GM23338 (cell line): ENCODE results near the gene APOBEC2. TPM values are rescaled to one million over a fixed set of nuclear protein-coding genes. Genes with fewer than 3 reads are reported as not detected.

Experiments
- ATAC-seq: fragments of 200-7000 bp; cut with Tn5 transposase; 3 replicates; pipeline ENCODE4 v1.9.1; 2020
- DNase-seq: peaks from one replicate; pipeline ENCODE4 v3.0.0-alpha.2; 2015; ENCODE audit warnings: low spot score
- H2AFZ ChIP-seq: fragments of 200-600 bp; sonication (generic); 2 replicates; pipeline ENCODE4 v1.8.0; 2016; ENCODE audit warnings: antibody characterized with exemption, mild to moderate bottlenecking, moderate library complexity
- H3F3A ChIP-seq: fragments of 200-600 bp; sonication (generic); replicated peaks from 2 replicates; pipeline ENCODE4 v1.8.0; 2017; ENCODE audit warnings: antibody characterized with exemption, mixed run types, low read depth
- H3K27ac ChIP-seq: fragments of 200-600 bp; sonication (generic); 2 replicates; pipeline ENCODE4 v1.6.1; 2016; ENCODE audit warnings: low read depth
- H3K27me3 ChIP-seq: fragments of 200-600 bp; sonication (generic); 2 replicates; pipeline ENCODE4 v1.8.0; 2016; ENCODE audit warnings: mild to moderate bottlenecking, mixed run types, moderate library complexity; ENCODE audit not compliant: insufficient read depth
- H3K36me3 ChIP-seq: fragments of 200-600 bp; sonication (generic); 2 replicates; pipeline ENCODE4 v1.8.0; 2016; ENCODE audit warnings: mild to moderate bottlenecking; ENCODE audit not compliant: insufficient read depth
- H3K4me1 ChIP-seq: fragments of 200-600 bp; sonication (generic); 2 replicates; pipeline ENCODE4 v1.8.0; 2016; ENCODE audit warnings: mild to moderate bottlenecking, moderate library complexity; ENCODE audit not compliant: insufficient read depth
- H3K4me2 ChIP-seq: fragments of 200-600 bp; sonication (generic); 2 replicates; pipeline ENCODE4 v1.7.1; 2017; ENCODE audit warnings: mixed run types
- H3K4me3 ChIP-seq: fragments of 200-600 bp; sonication (generic); 2 replicates; pipeline ENCODE4 v1.6.1; 2016; ENCODE audit warnings: mixed run types
- H3K79me2 ChIP-seq: fragments of 200-600 bp; sonication (generic); replicated peaks from 2 replicates; pipeline ENCODE4 v1.8.0; 2017; ENCODE audit warnings: mild to moderate bottlenecking; ENCODE audit not compliant: insufficient read depth
- H3K9me2 ChIP-seq: fragments of 200-600 bp; sonication (generic); 2 replicates; pipeline ENCODE4 v1.8.0; 2017; ENCODE audit not compliant: insufficient read depth
- H4K20me1 ChIP-seq: fragments of 200-600 bp; sonication (generic); replicated peaks from 2 replicates; pipeline ENCODE4 v1.8.0; 2017; ENCODE audit warnings: mild to moderate bottlenecking; ENCODE audit not compliant: insufficient read depth
- H3K27ac Mint-ChIP-seq: 2 replicates; pipeline ENCODE4 v1.8.0; 2020; ENCODE audit warnings: inconsistent platforms, mild to moderate bottlenecking, moderate library complexity, mixed read lengths
- H3K27me3 Mint-ChIP-seq: 3 replicates; pipeline ENCODE4 v1.8.0; 2022; ENCODE audit warnings: low read depth, mild to moderate bottlenecking, moderate library complexity, mixed read lengths, inconsistent platforms; ENCODE audit not compliant: insufficient read depth, poor library complexity
- H3K36me3 Mint-ChIP-seq: 3 replicates; pipeline ENCODE4 v1.8.0; 2021; ENCODE audit warnings: low read depth, mild to moderate bottlenecking, inconsistent platforms, moderate library complexity, mixed read lengths
- H3K4me1 Mint-ChIP-seq: 3 replicates; pipeline ENCODE4 v1.8.0; 2020; ENCODE audit warnings: mild to moderate bottlenecking, inconsistent platforms, mixed read lengths
- H3K4me3 Mint-ChIP-seq: 3 replicates; pipeline ENCODE4 v1.8.0; 2021; ENCODE audit warnings: moderate library complexity, mild to moderate bottlenecking, inconsistent platforms, mixed read lengths
- H3K9me3 Mint-ChIP-seq: 3 replicates; pipeline ENCODE4 v1.8.0; 2020; ENCODE audit warnings: moderate library complexity, mild to moderate bottlenecking, inconsistent platforms, mixed read lengths
- ETS1 ChIP-seq: IDR thresholded peaks from 2 replicates; pipeline ENCODE4 v1.6.1; 2016; ENCODE audit warnings: antibody characterized with exemption
- EZH2phosphoT487 ChIP-seq: fragments of 200-600 bp; sonication (generic); IDR thresholded peaks from one replicate; pipeline ENCODE4 v1.8.1; 2018; ENCODE audit warnings: antibody characterized with exemption; ENCODE audit not compliant: unreplicated experiment
- JUNB ChIP-seq: IDR thresholded peaks from one replicate; pipeline ENCODE4 v1.6.1; 2016; ENCODE audit warnings: antibody characterized with exemption; ENCODE audit not compliant: unreplicated experiment
- NANOG ChIP-seq: IDR thresholded peaks from 2 replicates; pipeline ENCODE4 v1.6.1; 2016; ENCODE audit warnings: antibody characterized with exemption, borderline replicate concordance
- POLR2AphosphoS5 ChIP-seq: IDR thresholded peaks from 2 replicates; pipeline ENCODE4 v1.6.1; 2016; ENCODE audit warnings: antibody characterized with exemption, low read depth
- STAT1 ChIP-seq: IDR thresholded peaks from one replicate; pipeline ENCODE4 v1.6.1; 2016; ENCODE audit warnings: antibody characterized with exemption; ENCODE audit not compliant: unreplicated experiment
- polyA plus RNA-seq: library from polyadenylated mRNA; unstranded; fragments of >200 nt; fragmentation: Nextera tagmentation; extraction: Ambion mirVana; gene quantifications from 2 replicates; pipeline ENCODE4 v1.2.1, GENCODE V29; 2016
- total RNA-seq: library from RNA; depleted of rRNA; stranded (reverse); fragments of >200 nt; shearing (Covaris generic); gene quantifications from 2 replicates; pipeline ENCODE4 v1.2.3, GENCODE V29; 2014
- TF ChIP-seq, protein P1 (sequence below): IDR thresholded peaks from one replicate; pipeline ENCODE4 v1.6.1; 2018; ENCODE audit warnings: antibody characterized with exemption; ENCODE audit not compliant: unreplicated experiment
- TF ChIP-seq, protein P2 (sequence below): fragments of 250-450 bp; sonication (Bioruptor Pico); IDR thresholded peaks from 2 replicates; pipeline ENCODE4 v1.5.0; 2020; ENCODE audit warnings: mild to moderate bottlenecking, moderate library complexity
- TF ChIP-seq, protein P3 (sequence below), 2 experiments: fragments of 200-600 bp in 1 of 2; sonication (generic) in 1 of 2; conservative IDR thresholded peaks; 2 replicates each; pipeline versions ENCODE4 v1.5.1 to v1.6.1; 2016 to 2017; ENCODE audit warnings: antibody characterized with exemption in 2 of 2, low read depth in 2 of 2, mild to moderate bottlenecking in 2 of 2, moderate library complexity in 1 of 2

APOBEC2 gene
- total and polyA plus RNA-seq, 2 experiments from 2014 or later, result 2.4 TPM; not detected in 1

DNA sequence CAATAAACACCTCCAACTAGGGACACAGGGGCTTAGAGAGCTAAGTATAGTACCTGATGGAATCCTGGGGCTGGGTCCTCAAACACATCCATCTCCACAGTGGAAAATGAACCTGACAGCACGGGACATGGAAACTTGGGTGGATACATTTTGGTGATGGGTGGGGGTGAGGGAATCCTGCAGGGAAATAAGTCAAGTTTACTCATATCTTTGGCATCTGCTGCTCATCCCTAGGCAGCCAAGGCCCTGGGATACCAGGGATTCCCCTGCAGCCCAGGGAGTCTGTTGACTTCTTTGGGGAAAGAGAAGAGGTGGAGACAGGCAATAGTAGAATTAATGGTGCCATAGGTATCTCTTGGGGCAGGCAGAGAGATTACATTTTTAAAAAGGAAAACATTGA is 6.6 kb downstream of the APOBEC2 start:
- no peaks in the 10 kb centered on the region for H3K4me1 ChIP-seq
- peaks cover 2% of the 10 kb centered on the region for H3K27me3 Mint-ChIP-seq
- no peaks in the 10 kb centered on the region for H3K79me2 ChIP-seq
- no peaks in the 10 kb centered on the region for H3F3A ChIP-seq
- no peak overlapping the region for H2AFZ ChIP-seq
- no peak overlapping the region for H3K27ac Mint-ChIP-seq
- no peak overlapping the region for H3K4me2 ChIP-seq
- DNase-seq, result no peak
- H3K36me3 ChIP-seq, result 0 out of 2 replicates have a peak, but pooled peaks cover 3% of the 10 kb centered on the region
- no peaks in the 10 kb centered on the region for H3K27me3 ChIP-seq
- H3K27ac ChIP-seq, result no peak overlapping the region
- H3K9me3 Mint-ChIP-seq, result no peaks in the 10 kb centered on the region
- ATAC-seq, result no peak
- H3K4me3 ChIP-seq, result no peak overlapping the region
- TF ChIP-seq, protein P1, sequence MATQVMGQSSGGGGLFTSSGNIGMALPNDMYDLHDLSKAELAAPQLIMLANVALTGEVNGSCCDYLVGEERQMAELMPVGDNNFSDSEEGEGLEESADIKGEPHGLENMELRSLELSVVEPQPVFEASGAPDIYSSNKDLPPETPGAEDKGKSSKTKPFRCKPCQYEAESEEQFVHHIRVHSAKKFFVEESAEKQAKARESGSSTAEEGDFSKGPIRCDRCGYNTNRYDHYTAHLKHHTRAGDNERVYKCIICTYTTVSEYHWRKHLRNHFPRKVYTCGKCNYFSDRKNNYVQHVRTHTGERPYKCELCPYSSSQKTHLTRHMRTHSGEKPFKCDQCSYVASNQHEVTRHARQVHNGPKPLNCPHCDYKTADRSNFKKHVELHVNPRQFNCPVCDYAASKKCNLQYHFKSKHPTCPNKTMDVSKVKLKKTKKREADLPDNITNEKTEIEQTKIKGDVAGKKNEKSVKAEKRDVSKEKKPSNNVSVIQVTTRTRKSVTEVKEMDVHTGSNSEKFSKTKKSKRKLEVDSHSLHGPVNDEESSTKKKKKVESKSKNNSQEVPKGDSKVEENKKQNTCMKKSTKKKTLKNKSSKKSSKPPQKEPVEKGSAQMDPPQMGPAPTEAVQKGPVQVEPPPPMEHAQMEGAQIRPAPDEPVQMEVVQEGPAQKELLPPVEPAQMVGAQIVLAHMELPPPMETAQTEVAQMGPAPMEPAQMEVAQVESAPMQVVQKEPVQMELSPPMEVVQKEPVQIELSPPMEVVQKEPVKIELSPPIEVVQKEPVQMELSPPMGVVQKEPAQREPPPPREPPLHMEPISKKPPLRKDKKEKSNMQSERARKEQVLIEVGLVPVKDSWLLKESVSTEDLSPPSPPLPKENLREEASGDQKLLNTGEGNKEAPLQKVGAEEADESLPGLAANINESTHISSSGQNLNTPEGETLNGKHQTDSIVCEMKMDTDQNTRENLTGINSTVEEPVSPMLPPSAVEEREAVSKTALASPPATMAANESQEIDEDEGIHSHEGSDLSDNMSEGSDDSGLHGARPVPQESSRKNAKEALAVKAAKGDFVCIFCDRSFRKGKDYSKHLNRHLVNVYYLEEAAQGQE, result no peak
- no peak for TF ChIP-seq POLR2AphosphoS5
- peaks cover 7% of the 10 kb centered on the region; the same call in 2 of the 3 replicates for H3K36me3 Mint-ChIP-seq
- no peak overlapping the region; the same call in 2 of the 3 replicates for H3K4me3 Mint-ChIP-seq
- no peaks in the 10 kb centered on the region; the same call in 1 of the 2 replicates for H3K9me2 ChIP-seq
- peaks cover 12% of the 10 kb centered on the region for H3K4me1 Mint-ChIP-seq
- H4K20me1 ChIP-seq, result no peaks in the 10 kb centered on the region

DNA sequence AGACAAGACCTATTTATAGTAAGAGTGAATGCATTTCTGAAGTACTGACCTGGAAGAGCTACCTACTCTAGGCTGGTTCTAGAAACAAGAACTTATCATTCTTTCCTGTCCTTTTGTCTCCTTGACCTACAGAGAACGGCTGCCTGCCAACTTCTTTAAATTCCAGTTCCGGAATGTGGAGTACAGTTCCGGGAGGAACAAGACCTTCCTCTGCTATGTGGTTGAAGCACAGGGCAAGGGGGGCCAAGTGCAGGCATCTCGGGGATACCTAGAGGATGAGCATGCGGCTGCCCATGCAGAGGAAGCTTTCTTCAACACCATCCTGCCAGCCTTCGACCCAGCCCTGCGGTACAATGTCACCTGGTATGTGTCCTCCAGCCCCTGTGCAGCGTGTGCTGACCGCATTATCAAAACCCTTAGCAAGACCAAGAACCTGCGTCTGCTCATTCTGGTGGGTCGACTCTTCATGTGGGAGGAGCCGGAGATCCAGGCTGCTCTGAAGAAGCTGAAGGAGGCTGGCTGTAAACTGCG is 8.3 kb downstream of the APOBEC2 start:
- H3K4me1 ChIP-seq, result no peaks in the 10 kb centered on the region
- no peak for ATAC-seq
- H3K9me3 Mint-ChIP-seq, result no peaks in the 10 kb centered on the region
- no peak for TF ChIP-seq JUNB
- no peak for TF ChIP-seq EZH2phosphoT487
- TF ChIP-seq NANOG, result no peak
- TF ChIP-seq, protein P2, sequence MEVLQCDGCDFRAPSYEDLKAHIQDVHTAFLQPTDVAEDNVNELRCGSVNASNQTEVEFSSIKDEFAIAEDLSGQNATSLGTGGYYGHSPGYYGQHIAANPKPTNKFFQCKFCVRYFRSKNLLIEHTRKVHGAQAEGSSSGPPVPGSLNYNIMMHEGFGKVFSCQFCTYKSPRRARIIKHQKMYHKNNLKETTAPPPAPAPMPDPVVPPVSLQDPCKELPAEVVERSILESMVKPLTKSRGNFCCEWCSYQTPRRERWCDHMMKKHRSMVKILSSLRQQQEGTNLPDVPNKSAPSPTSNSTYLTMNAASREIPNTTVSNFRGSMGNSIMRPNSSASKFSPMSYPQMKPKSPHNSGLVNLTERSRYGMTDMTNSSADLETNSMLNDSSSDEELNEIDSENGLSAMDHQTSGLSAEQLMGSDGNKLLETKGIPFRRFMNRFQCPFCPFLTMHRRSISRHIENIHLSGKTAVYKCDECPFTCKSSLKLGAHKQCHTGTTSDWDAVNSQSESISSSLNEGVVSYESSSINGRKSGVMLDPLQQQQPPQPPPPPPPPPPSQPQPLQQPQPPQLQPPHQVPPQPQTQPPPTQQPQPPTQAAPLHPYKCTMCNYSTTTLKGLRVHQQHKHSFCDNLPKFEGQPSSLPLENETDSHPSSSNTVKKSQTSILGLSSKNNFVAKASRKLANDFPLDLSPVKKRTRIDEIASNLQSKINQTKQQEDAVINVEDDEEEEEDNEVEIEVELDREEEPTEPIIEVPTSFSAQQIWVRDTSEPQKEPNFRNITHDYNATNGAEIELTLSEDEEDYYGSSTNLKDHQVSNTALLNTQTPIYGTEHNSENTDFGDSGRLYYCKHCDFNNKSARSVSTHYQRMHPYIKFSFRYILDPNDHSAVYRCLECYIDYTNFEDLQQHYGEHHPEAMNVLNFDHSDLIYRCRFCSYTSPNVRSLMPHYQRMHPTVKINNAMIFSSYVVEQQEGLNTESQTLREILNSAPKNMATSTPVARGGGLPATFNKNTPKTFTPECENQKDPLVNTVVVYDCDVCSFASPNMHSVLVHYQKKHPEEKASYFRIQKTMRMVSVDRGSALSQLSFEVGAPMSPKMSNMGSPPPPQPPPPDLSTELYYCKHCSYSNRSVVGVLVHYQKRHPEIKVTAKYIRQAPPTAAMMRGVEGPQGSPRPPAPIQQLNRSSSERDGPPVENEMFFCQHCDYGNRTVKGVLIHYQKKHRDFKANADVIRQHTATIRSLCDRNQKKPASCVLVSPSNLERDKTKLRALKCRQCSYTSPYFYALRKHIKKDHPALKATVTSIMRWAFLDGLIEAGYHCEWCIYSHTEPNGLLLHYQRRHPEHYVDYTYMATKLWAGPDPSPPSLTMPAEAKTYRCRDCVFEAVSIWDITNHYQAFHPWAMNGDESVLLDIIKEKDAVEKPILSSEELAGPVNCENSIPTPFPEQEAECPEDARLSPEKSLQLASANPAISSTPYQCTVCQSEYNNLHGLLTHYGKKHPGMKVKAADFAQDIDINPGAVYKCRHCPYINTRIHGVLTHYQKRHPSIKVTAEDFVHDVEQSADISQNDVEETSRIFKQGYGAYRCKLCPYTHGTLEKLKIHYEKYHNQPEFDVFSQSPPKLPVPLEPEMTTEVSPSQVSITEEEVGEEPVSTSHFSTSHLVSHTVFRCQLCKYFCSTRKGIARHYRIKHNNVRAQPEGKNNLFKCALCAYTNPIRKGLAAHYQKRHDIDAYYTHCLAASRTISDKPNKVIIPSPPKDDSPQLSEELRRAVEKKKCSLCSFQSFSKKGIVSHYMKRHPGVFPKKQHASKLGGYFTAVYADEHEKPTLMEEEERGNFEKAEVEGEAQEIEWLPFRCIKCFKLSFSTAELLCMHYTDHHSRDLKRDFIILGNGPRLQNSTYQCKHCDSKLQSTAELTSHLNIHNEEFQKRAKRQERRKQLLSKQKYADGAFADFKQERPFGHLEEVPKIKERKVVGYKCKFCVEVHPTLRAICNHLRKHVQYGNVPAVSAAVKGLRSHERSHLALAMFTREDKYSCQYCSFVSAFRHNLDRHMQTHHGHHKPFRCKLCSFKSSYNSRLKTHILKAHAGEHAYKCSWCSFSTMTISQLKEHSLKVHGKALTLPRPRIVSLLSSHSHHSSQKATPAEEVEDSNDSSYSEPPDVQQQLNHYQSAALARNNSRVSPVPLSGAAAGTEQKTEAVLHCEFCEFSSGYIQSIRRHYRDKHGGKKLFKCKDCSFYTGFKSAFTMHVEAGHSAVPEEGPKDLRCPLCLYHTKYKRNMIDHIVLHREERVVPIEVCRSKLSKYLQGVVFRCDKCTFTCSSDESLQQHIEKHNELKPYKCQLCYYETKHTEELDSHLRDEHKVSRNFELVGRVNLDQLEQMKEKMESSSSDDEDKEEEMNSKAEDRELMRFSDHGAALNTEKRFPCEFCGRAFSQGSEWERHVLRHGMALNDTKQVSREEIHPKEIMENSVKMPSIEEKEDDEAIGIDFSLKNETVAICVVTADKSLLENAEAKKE (CRISPR knock-in tag), result no peak
- TF ChIP-seq, protein P3, sequence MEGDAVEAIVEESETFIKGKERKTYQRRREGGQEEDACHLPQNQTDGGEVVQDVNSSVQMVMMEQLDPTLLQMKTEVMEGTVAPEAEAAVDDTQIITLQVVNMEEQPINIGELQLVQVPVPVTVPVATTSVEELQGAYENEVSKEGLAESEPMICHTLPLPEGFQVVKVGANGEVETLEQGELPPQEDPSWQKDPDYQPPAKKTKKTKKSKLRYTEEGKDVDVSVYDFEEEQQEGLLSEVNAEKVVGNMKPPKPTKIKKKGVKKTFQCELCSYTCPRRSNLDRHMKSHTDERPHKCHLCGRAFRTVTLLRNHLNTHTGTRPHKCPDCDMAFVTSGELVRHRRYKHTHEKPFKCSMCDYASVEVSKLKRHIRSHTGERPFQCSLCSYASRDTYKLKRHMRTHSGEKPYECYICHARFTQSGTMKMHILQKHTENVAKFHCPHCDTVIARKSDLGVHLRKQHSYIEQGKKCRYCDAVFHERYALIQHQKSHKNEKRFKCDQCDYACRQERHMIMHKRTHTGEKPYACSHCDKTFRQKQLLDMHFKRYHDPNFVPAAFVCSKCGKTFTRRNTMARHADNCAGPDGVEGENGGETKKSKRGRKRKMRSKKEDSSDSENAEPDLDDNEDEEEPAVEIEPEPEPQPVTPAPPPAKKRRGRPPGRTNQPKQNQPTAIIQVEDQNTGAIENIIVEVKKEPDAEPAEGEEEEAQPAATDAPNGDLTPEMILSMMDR (conservative IDR thresholded peaks at IDR 0.05; ENCODE audit: low read depth in 2 of 2), result no peak
- no peak for TF ChIP-seq ETS1
- TF ChIP-seq STAT1, result no peak

More for the DNA sequence above, 8.3 kb downstream of the APOBEC2 start:
- no peak overlapping the region for H3K27ac Mint-ChIP-seq
- DNase-seq, result no peak
- Histone ChIP-seq H3F3A (no peaks in the 10 kb centered on the region), H3K27ac (no peak overlapping the region), H3K79me2 (no peaks in the 10 kb centered on the region), H3K9me2 (no peaks in the 10 kb centered on the region; the same call in 1 of the 2 replicates), H3K4me2 (no peak overlapping the region), H3K36me3 (peaks cover 11% of the 10 kb centered on the region; the same call in 1 of the 2 replicates), H4K20me1 (no peaks in the 10 kb centered on the region), H3K27me3 (no peaks in the 10 kb centered on the region), H2AFZ (no peak overlapping the region), H3K4me3 (no peak overlapping the region)
- H3K4me3 Mint-ChIP-seq, result no peak overlapping the region
- peaks cover 12% of the 10 kb centered on the region for H3K4me1 Mint-ChIP-seq
- peaks cover 20% of the 10 kb centered on the region; the same call in 2 of the 3 replicates for H3K36me3 Mint-ChIP-seq
- H3K27me3 Mint-ChIP-seq, result no peaks in the 10 kb centered on the region
